K562 (cell line): ENCODE results near the gene FNBP1.

ENCODE experiments used
- NR1H2 ChIP-seq: sonication (generic); formaldehyde crosslinking; IDR thresholded peaks from 2 replicates; pipeline ENCODE4 v1.4.0; 2020; ENCODE audit warnings: mild to moderate bottlenecking, missing genetic modification reagents
- POLR2A ChIP-seq: fragments of 450-650 bp; conservative IDR thresholded peaks from 2 replicates; pipeline ENCODE4 v1.6.1; 2016
- POLR2AphosphoS5 ChIP-seq: IDR thresholded peaks from 2 replicates; pipeline ENCODE4 v1.6.1; 2011; ENCODE audit warnings: mild to moderate bottlenecking, low read depth, low read length, moderate library complexity; ENCODE audit not compliant: control insufficient read depth, insufficient read depth
- SIN3A ChIP-seq, 2 experiments: fragments of 150-350 bp in 1 of 2; IDR thresholded peaks; 2 replicates each; pipeline ENCODE4 v1.6.1; 2011 to 2016; ENCODE audit warnings: borderline replicate concordance in 2 of 2, low read depth in 2 of 2, low read length in 2 of 2, mild to moderate bottlenecking in 2 of 2, moderate library complexity in 2 of 2; ENCODE audit not compliant: control insufficient read depth in 1 of 2
- SOX6 ChIP-seq: fragments of 450-650 bp; IDR thresholded peaks from 2 replicates; pipeline ENCODE4 v1.6.1; 2014; ENCODE audit warnings: mild to moderate bottlenecking
- TCF7L2 ChIP-seq: fragments of 150-350 bp; IDR thresholded peaks from 2 replicates; pipeline ENCODE4 v1.6.1; 2016; ENCODE audit warnings: low read depth, mild to moderate bottlenecking, low read length, moderate library complexity
- ZBTB33 ChIP-seq: sonication (generic); formaldehyde crosslinking; IDR thresholded peaks from 2 replicates; pipeline ENCODE4 v1.8.1; 2023; ENCODE audit warnings: mild to moderate bottlenecking, missing genetic modification reagents
- ZKSCAN1 ChIP-seq: fragments of 150-350 bp; IDR thresholded peaks from 2 replicates; pipeline ENCODE4 v1.6.1; 2016; ENCODE audit warnings: low read depth, low read length
- ZSCAN32 ChIP-seq: fragments of 450-650 bp; formaldehyde crosslinking; IDR thresholded peaks from 2 replicates; pipeline ENCODE4 v1.4.0; 2020; ENCODE audit warnings: mild to moderate bottlenecking, moderate library complexity
- TF ChIP-seq, protein P1 (sequence below), 2 experiments: fragments of 450-650 bp; conservative IDR thresholded peaks; 2 replicates each; pipeline ENCODE4 v1.6.1; 2017; ENCODE audit warnings: mild to moderate bottlenecking in 2 of 2, moderate library complexity in 2 of 2
- TF ChIP-seq, protein P2 (sequence below): fragments of 450-650 bp; formaldehyde crosslinking; IDR thresholded peaks from 2 replicates; pipeline ENCODE4 v1.4.0; 2022; ENCODE audit warnings: missing genetic modification characterization

GRCh38 chr9:129840034-129840433 is 203.0 kb downstream of the FNBP1 start:
- TF ChIP-seq ZKSCAN1 (no peak), TCF7L2 (no peak), SIN3A (IDR thresholded peaks at IDR 0.05; ENCODE audit: borderline replicate concordance in 2 of 2, control insufficient read depth in 1 of 2, low read depth in 2 of 2, low read length in 2 of 2) (no peak), SOX6 (no peak), ZSCAN32 (CRISPR knock-in tag) (no peak), ZBTB33 (CRISPR knock-in tag) (no peak), POLR2A (no peak), POLR2AphosphoS5 (no peak), NR1H2 (CRISPR knock-in tag) (no peak)
- TF ChIP-seq, protein P1, sequence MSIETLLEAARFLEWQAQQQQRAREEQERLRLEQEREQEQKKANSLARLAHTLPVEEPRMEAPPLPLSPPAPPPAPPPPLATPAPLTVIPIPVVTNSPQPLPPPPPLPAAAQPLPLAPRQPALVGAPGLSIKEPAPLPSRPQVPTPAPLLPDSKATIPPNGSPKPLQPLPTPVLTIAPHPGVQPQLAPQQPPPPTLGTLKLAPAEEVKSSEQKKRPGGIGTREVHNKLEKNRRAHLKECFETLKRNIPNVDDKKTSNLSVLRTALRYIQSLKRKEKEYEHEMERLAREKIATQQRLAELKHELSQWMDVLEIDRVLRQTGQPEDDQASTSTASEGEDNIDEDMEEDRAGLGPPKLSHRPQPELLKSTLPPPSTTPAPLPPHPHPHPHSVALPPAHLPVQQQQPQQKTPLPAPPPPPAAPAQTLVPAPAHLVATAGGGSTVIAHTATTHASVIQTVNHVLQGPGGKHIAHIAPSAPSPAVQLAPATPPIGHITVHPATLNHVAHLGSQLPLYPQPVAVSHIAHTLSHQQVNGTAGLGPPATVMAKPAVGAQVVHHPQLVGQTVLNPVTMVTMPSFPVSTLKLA (conservative IDR thresholded peaks at IDR 0.05), result no peak
- TF ChIP-seq, protein P2, sequence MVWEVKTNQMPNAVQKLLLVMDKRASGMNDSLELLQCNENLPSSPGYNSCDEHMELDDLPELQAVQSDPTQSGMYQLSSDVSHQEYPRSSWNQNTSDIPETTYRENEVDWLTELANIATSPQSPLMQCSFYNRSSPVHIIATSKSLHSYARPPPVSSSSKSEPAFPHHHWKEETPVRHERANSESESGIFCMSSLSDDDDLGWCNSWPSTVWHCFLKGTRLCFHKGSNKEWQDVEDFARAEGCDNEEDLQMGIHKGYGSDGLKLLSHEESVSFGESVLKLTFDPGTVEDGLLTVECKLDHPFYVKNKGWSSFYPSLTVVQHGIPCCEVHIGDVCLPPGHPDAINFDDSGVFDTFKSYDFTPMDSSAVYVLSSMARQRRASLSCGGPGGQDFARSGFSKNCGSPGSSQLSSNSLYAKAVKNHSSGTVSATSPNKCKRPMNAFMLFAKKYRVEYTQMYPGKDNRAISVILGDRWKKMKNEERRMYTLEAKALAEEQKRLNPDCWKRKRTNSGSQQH (CRISPR knock-in tag), result no peak
